Tibial artery (tissue), 4 donors: ENCODE measurements around the gene TIMP4.

ENCODE experiments used
- DNase-seq, 2 donors: peaks; one replicate each; pipeline ENCODE4 v3.0.0-alpha.2; 2019
- H3K27ac ChIP-seq, 2 donors: fragments of 200-600 bp; sonication (generic) in 1 of 2; 1 replicate in 1 of 2; 2 replicates in 1 of 2; pipeline ENCODE4 v1.5.1; 2018 to 2019; ENCODE audit warnings: mild to moderate bottlenecking in 1 of 2
- H3K27me3 ChIP-seq, 2 donors: fragments of 200-600 bp; sonication (generic) in 1 of 2; one replicate each; pipeline versions ENCODE4 v1.5.1 to v1.6.0; 2016 to 2019
- H3K36me3 ChIP-seq, 3 donors: fragments of 200-600 bp; sonication (generic) in 2 of 3; one replicate each; pipeline ENCODE4 v1.5.1; 2016 to 2019; ENCODE audit warnings: mild to moderate bottlenecking in 2 of 3
- H3K4me1 ChIP-seq, 4 donors: fragments of 200-600 bp; sonication (generic) in 2 of 4; 1 replicate in 3 of 4; 2 replicates in 1 of 4; pipeline ENCODE4 v1.5.1; 2016 to 2019
- H3K4me3 ChIP-seq, 2 donors: fragments of 200-600 bp; sonication (generic) in 1 of 2; 1 replicate in 1 of 2; 2 replicates in 1 of 2; pipeline ENCODE4 v1.5.1; 2018 to 2019; ENCODE audit warnings: mild to moderate bottlenecking in 2 of 2
- H3K9me3 ChIP-seq, 3 donors: fragments of 200-600 bp; sonication (generic) in 1 of 3; one replicate each; pipeline ENCODE4 v1.5.1; 2016 to 2019
- CTCF ChIP-seq, 2 experiments: fragments of 200-600 bp in 1 of 2; fragments of 450-650 bp in 1 of 2; IDR thresholded peaks; one replicate each; pipeline ENCODE4 v1.5.1; 2017 to 2019; ENCODE audit warnings: antibody characterized with exemption in 2 of 2, mild to moderate bottlenecking in 1 of 2, moderate library complexity in 1 of 2
- intact Hi-C: fragments of 100-400 bp; cut with DNase I; formaldehyde crosslinking; loops from one replicate; pipeline ENCODE4 v1.15.0; 2023; ENCODE audit warnings: low total_unique reads

TIMP4 gene

GRCh38 chr3:12180631-12181030, 21.9 kb upstream of the TIMP4 start:
- Histone ChIP-seq H3K36me3 (no peaks in the 10 kb centered on the region), H3K4me1 (peaks cover 0 to 47% (median 19%) of the 10 kb centered on the region in 4 donors), H3K27me3 (no peaks in the 10 kb centered on the region), H3K4me3 (no peak overlapping the region), H3K27ac (peak overlapping the region; percentile 56 to 60), H3K9me3 (no peaks in the 10 kb centered on the region)
- no peak for DNase-seq
- TF ChIP-seq CTCF (IDR thresholded peaks at IDR 0.05): no peak
- intact Hi-C loops: no loop called here

GRCh38 chr3:12180218-12180617, 21.5 kb upstream of the TIMP4 start:
- Histone ChIP-seq H3K4me3 (no peak overlapping the region), H3K36me3 (no peaks in the 10 kb centered on the region), H3K4me1 (peaks cover 0 to 51% (median 21%) of the 10 kb centered on the region in 4 donors), H3K27me3 (no peaks in the 10 kb centered on the region), H3K27ac (peak overlapping the region; percentile 56 to 60), H3K9me3 (no peaks in the 10 kb centered on the region)
- intact Hi-C loops: no loop called here
- peak; percentile 49 to 90 for DNase-seq
- no peak for TF ChIP-seq CTCF (IDR thresholded peaks at IDR 0.05)

- Histone ChIP-seq H3K4me3 (no peak overlapping the region), H3K27me3 (no peaks in the 10 kb centered on the region), H3K27ac (peak overlapping the region in 1 of 2 donors; percentile 60), H3K4me1 (peaks cover 0 to 54% (median 22%) of the 10 kb centered on the region in 4 donors), H3K36me3 (no peaks in the 10 kb centered on the region), H3K9me3 (no peaks in the 10 kb centered on the region)
- intact Hi-C loops: no loop called here
- DNase-seq: no peak
- TF ChIP-seq CTCF (IDR thresholded peaks at IDR 0.05): no peak
Observed at GRCh38 chr3:12179441-12179840, 20.7 kb upstream of the TIMP4 start.

- DNase-seq: peak; percentile 54 to 78
- no peaks in the 10 kb centered on the region for H3K36me3 ChIP-seq
- peak overlapping the region; percentile 17 to 52 for H3K27ac ChIP-seq
- H3K9me3 ChIP-seq: no peaks in the 10 kb centered on the region
- peaks cover 0 to 54% (median 22%) of the 10 kb centered on the region in 4 donors for H3K4me1 ChIP-seq
- no peaks in the 10 kb centered on the region for H3K27me3 ChIP-seq
- no peak overlapping the region for H3K4me3 ChIP-seq
- no peak for TF ChIP-seq CTCF (IDR thresholded peaks at IDR 0.05)
- intact Hi-C loops: no loop called here
Observed at GRCh38 chr3:12178091-12178820, 19.5 kb upstream of the TIMP4 start.

GRCh38 chr3:12177126-12177525, 18.4 kb upstream of the TIMP4 start:
- Histone ChIP-seq H3K4me1 (peaks cover 0 to 54% (median 22%) of the 10 kb centered on the region in 4 donors), H3K27me3 (no peaks in the 10 kb centered on the region), H3K36me3 (peaks cover 0 to 5% (median 0%) of the 10 kb centered on the region in 3 donors), H3K4me3 (no peak overlapping the region), H3K9me3 (peaks cover 0 to 8% (median 0%) of the 10 kb centered on the region in 3 donors), H3K27ac (peak overlapping the region; percentile 17 to 52)
- no peak for DNase-seq
- no peak for TF ChIP-seq CTCF (IDR thresholded peaks at IDR 0.05)
- intact Hi-C loops: no loop called here
